Stomach smooth muscle (tissue), 2 donors: ENCODE data around the gene CD248.
A peak's percentile ranks its signal among the peaks of the same experiment; 100 is the strongest.

Source experiments
- H3K27ac ChIP-seq: one replicate; pipeline ENCODE4 v1.7.0; 2013; ENCODE audit warnings: mild to moderate bottlenecking, low read length, inconsistent platforms
- H3K27me3 ChIP-seq, 2 donors: one replicate each; pipeline ENCODE4 v1.7.0; 2013; ENCODE audit warnings: low read length in 2 of 2; ENCODE audit not compliant: insufficient read depth in 2 of 2, control insufficient read depth in 1 of 2
- H3K36me3 ChIP-seq, 2 donors: one replicate each; pipeline ENCODE4 v1.7.0; 2013; ENCODE audit warnings: low read length in 2 of 2; ENCODE audit not compliant: control insufficient read depth in 2 of 2, insufficient read depth in 2 of 2
- H3K4me1 ChIP-seq: one replicate; pipeline ENCODE4 v1.7.0; 2013; ENCODE audit warnings: low read length; ENCODE audit not compliant: control insufficient read depth, insufficient read depth
- H3K4me3 ChIP-seq, 2 donors: one replicate each; pipeline ENCODE4 v1.7.0; 2013; ENCODE audit warnings: low read length in 2 of 2
- H3K9ac ChIP-seq, 2 donors: one replicate each; pipeline ENCODE4 v1.7.0; 2013; ENCODE audit warnings: low read length in 2 of 2, mild to moderate bottlenecking in 1 of 2
- H3K9me3 ChIP-seq, 2 donors: one replicate each; pipeline ENCODE4 v1.7.0; 2013; ENCODE audit warnings: low read length in 2 of 2; ENCODE audit not compliant: control insufficient read depth in 2 of 2
- donor health status: healthy.
- donor health status: Pancreatic carcinoma.

Gene CD248

GRCh38 chr11:66339686-66340483 is 23.0 kb upstream of the CD248 start:
- Histone ChIP-seq H3K36me3 (peaks cover 35 to 38% of the 10 kb centered on the region in 2 donors), H3K4me3 (no peak overlapping the region), H3K4me1 (peaks cover 37% of the 10 kb centered on the region), H3K9ac (no peak overlapping the region), H3K27me3 (no peaks in the 10 kb centered on the region), H3K27ac (no peak overlapping the region), H3K9me3 (no peaks in the 10 kb centered on the region)

DNA sequence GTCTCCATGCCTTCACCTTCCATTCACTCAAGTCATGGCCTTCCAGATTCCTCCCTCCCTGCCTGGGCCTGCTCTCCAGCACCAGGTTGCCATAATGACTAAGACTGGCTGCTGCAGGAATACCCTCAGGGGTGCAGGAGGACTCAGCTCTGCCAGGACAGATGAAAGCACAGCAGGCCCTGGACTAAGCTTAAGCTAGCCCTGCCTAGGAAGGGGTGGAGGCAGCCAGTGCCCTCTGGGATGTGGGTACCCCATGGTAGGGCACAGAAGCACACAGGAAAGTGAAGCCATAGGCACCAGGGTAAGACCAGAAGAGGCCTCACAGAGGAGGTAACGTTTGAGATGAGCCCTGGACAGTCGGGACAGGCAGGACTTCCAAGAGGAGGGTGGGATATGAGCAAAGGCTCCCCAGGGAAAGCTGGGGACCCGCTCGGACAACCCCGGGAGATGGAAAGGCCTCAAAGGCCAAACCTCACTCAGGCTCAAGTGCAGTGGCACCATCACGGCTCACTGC is 22.4 kb upstream of the CD248 start:
- Histone ChIP-seq H3K9ac (no peak overlapping the region), H3K27ac (no peak overlapping the region), H3K4me1 (peaks cover 33% of the 10 kb centered on the region), H3K36me3 (peaks cover 35 to 38% of the 10 kb centered on the region in 2 donors), H3K9me3 (no peaks in the 10 kb centered on the region), H3K4me3 (no peak overlapping the region), H3K27me3 (no peaks in the 10 kb centered on the region)

DNA sequence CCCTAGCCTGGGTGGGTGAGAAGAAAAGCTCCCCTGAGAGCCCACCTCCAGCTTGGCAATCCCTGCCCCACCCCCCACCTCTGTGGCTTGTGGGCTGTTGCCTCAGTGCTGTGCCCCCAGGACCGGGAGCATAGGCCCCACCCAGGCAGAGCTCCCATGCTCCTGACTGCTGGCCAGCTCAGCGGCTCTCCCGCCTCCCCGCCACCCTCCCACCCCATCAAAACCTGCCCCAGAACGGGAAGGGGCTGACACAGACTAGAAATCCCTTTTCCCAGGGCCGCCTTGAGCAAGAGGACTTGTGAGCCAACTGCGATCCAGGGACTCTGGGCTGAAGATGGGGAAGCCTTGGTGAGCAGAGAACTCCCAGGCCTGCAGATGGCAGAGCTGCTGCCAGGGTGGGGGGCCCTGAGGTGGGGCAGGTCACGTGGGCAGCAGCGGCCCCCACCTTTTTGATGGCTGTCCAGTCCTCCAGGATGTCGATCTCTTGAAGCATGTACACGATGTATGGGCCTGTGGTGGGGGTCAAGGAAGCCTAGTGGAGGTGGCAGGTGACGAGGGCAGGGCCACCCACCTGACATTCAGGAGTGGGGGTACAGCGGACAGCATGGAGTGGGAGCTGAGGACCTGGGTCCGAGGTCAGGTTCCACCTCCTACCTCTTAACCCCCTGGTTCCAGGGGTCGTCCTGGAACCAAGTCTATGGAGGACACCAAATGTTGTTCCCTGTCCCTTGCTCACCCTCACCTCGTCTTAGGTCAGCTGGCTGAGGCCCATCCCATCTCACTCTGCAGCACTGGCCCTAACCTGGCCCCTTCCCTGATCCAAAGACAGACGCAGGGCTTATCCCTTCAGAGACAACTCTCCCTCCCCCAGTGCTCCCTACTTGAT is 21.7 kb upstream of the CD248 start:
- Histone ChIP-seq H3K36me3 (peaks cover 35 to 38% of the 10 kb centered on the region in 2 donors), H3K9me3 (no peaks in the 10 kb centered on the region), H3K27me3 (no peaks in the 10 kb centered on the region), H3K4me3 (no peak overlapping the region), H3K4me1 (peaks cover 26% of the 10 kb centered on the region), H3K9ac (no peak overlapping the region), H3K27ac (no peak overlapping the region)

- H3K4me1 ChIP-seq = peaks cover 22% of the 10 kb centered on the region
- H3K27ac ChIP-seq = no peak overlapping the region
- no peaks in the 10 kb centered on the region for H3K27me3 ChIP-seq
- H3K9ac ChIP-seq = no peak overlapping the region
- H3K4me3 ChIP-seq = peak overlapping the region in 1 of 2 donors; percentile 77
- no peaks in the 10 kb centered on the region for H3K9me3 ChIP-seq
- H3K36me3 ChIP-seq = peaks cover 31 to 34% of the 10 kb centered on the region in 2 donors
These were observed 20.5 kb upstream of the CD248 start for GRCh38 chr11:66337103-66337899.

GRCh38 chr11:66336234-66337102 is 19.6 kb upstream of the CD248 start, which contains the start of gene RIN1:
Gene RIN1 (minus strand): TSS chr11:66336434. CDS start chr11:66336402, 32 bp downstream.
- peak within 1 kb of the TSS; percentile 73 to 77 for H3K4me3 ChIP-seq
- H3K9me3 ChIP-seq = no peaks in the 10 kb centered on the region
- H3K9ac ChIP-seq = peak within 1 kb of the TSS; percentile 57 to 72
- H3K36me3 ChIP-seq = peaks cover 25 to 26% of the 10 kb centered on the region in 2 donors
- H3K27me3 ChIP-seq = no peaks in the 10 kb centered on the region
- H3K27ac ChIP-seq = peak within 1 kb of the TSS; percentile 55
- H3K4me1 ChIP-seq = peaks cover 22% of the 10 kb centered on the region

- Histone ChIP-seq H3K9ac (peak overlapping the region; percentile 57 to 72), H3K36me3 (peaks cover 18 to 21% of the 10 kb centered on the region in 2 donors), H3K4me3 (peak overlapping the region; percentile 73 to 77), H3K27ac (peak overlapping the region; percentile 55), H3K9me3 (no peaks in the 10 kb centered on the region), H3K27me3 (no peaks in the 10 kb centered on the region), H3K4me1 (peaks cover 22% of the 10 kb centered on the region)
These were observed 18.8 kb upstream of the CD248 start for GRCh38 chr11:66335531-66336233.

DNA sequence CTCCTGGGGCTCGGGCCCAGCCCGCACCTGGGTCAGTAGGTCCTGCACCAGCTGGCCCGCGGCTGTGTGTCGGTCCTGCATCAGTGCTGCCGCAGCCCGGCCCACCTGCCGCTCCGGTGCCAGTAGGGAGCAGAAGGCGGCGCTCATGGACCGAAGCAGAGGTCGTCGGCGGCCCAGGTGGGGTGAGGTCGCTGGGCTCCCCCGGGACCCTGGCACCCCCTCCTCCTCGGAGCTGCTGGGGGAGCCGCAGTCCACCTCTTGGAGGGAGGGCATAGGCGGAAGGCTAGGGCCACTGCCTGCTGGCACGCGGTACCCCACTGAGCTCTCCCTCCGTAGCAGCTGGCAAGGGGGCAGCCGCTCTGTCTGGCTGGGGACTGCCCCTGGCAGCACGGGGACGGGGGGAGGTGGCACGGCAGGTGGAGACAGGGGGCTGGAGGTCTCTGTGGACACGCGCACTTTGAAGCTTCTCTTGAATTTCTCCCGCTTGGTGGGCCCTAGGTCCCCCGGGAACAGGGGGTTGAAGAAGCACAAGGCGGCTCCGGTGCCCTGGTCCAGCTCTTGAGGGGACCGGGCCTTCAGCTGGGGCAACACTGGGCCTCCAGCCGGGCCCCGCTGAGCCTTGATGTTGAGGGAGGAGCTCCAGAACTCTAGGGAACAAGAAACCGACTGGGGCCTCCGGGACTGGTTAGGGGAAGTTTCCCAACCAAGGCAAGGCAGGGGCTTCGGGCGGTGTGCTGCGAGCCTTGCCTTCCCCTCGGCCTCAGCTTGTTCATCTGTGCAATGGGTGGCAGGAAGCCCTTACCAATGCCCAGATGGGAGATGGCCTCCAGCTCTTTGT is 18.0 kb upstream of the CD248 start:
- Histone ChIP-seq H3K36me3 (peaks cover 11 to 12% of the 10 kb centered on the region in 2 donors), H3K27ac (no peak overlapping the region), H3K4me3 (peak overlapping the region; percentile 73 to 77), H3K9ac (no peak overlapping the region), H3K4me1 (peaks cover 22% of the 10 kb centered on the region), H3K9me3 (no peaks in the 10 kb centered on the region), H3K27me3 (no peaks in the 10 kb centered on the region)

DNA sequence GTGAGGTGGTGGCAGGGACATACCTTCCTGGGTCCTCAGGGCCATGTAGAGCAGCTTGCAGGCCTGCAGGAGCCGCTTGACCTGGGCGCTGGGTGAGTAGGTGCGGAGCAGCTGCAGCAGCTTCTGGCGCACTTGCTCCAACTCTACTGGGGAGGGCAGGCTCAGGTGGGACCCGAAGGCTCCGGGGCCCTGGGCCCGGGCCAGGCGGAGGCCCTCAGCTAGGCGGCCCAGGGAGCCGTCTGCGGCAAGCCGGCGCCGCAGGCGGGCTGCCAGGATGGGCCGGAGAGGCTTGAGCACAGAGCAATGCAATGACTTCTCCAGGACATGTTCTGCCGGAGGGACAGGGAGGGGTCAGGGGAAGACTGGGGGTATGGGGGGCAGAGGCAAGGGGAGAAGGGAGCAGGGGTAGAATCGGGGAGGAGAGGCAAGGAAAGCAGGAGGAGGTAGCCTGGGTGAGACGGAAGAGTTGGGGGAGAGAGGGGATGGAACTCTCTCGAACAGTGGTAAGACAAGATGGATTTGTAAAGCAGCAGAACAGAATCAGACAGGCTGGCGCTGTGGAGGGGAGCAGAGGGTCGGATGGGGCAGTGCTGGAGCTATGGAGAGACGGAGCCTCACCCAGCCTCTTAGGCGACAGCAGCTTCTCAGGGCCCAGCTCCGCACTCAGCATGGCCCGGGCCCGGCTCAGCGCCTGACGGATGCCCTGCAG is 17.2 kb upstream of the CD248 start:
- H3K36me3 ChIP-seq = peaks cover 5 to 8% of the 10 kb centered on the region in 2 donors
- H3K4me1 ChIP-seq = peaks cover 22% of the 10 kb centered on the region
- no peak overlapping the region for H3K4me3 ChIP-seq
- H3K9me3 ChIP-seq = no peaks in the 10 kb centered on the region
- no peak overlapping the region for H3K9ac ChIP-seq
- no peaks in the 10 kb centered on the region for H3K27me3 ChIP-seq
- no peak overlapping the region for H3K27ac ChIP-seq
